Body of pancreas (tissue), 4 donors: ENCODE measurements around the gene CDKN2B-AS1.

ENCODE experiments used
- POLR2A ChIP-seq, 3 donors: fragments of 450-650 bp; IDR thresholded peaks; one replicate each; pipeline ENCODE4 v1.6.1; 2016; ENCODE audit warnings: antibody characterized with exemption in 3 of 3, mild to moderate bottlenecking in 2 of 3
- TF ChIP-seq, protein P1 (sequence below), 7 experiments: fragments of 450-650 bp in 4 of 7; fragments of 200-600 bp in 3 of 7; sonication (generic) in 3 of 7; IDR thresholded peaks; one replicate each; pipeline ENCODE4 v1.5.1; 2016 to 2019; ENCODE audit warnings: antibody characterized with exemption in 7 of 7

DNA sequence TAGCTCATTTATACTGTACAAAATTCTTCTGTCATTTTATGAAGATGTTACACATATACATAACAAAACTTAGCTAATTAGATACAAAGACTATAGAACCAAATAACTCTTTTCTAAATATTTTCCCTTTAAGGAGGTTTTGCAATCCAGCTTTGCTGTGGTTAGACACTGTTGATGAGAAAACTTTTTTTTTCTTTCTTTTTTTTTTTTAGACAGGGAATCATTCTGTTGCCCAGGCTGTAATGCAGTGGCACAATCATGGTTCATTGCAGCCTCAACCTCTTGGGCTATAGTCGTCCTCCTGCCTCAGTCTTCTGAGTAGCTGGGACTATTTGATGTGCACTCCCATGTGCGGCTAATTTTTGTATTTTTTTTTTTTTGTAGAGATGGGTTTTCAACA lies 53.0 kb downstream of the CDKN2B-AS1 start:
- TF ChIP-seq, protein P1, sequence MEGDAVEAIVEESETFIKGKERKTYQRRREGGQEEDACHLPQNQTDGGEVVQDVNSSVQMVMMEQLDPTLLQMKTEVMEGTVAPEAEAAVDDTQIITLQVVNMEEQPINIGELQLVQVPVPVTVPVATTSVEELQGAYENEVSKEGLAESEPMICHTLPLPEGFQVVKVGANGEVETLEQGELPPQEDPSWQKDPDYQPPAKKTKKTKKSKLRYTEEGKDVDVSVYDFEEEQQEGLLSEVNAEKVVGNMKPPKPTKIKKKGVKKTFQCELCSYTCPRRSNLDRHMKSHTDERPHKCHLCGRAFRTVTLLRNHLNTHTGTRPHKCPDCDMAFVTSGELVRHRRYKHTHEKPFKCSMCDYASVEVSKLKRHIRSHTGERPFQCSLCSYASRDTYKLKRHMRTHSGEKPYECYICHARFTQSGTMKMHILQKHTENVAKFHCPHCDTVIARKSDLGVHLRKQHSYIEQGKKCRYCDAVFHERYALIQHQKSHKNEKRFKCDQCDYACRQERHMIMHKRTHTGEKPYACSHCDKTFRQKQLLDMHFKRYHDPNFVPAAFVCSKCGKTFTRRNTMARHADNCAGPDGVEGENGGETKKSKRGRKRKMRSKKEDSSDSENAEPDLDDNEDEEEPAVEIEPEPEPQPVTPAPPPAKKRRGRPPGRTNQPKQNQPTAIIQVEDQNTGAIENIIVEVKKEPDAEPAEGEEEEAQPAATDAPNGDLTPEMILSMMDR (IDR thresholded peaks at IDR 0.05) = no peak
- TF ChIP-seq POLR2A (IDR thresholded peaks at IDR 0.05) = no peak
